Panc1 (cell line): ENCODE measurements around the gene ADISSP. TPM values are rescaled to one million over a fixed set of nuclear protein-coding genes. Genes with fewer than 3 reads are reported as not detected.
A peak's percentile ranks its signal among the peaks of the same experiment; 100 is the strongest.

ENCODE experiments used
- ATAC-seq: fragments of 200-7000 bp; cut with Tn5 transposase; 2 replicates; pipeline ENCODE4 v1.9.1; 2020; ENCODE audit warnings: mild to moderate bottlenecking, moderate library complexity
- BruUV-seq: library from RNA; stranded (reverse); fragments of 400-500 nt; replicated peaks from 2 replicates; lab custom pipeline; 2021; lab: Mats Ljungman, UMichigan
- CTCF ChIA-PET: fragments of 300-600 bp; sonication (Branson Sonifier 250); formaldehyde crosslinking; loops from one replicate; lab custom pipeline; 2022; ENCODE audit warnings: antibody characterized with exemption; lab: Charles Lee
- POLR2A ChIA-PET: fragments of 300-600 bp; sonication (Branson Sonifier 250); formaldehyde crosslinking; loops from one replicate; lab custom pipeline; 2022; ENCODE audit warnings: antibody characterized with exemption; lab: Charles Lee
- DNase-seq: peaks from one replicate; pipeline ENCODE4 v3.0.0-alpha.2; 2010; ENCODE audit warnings: low read depth, low spot score
- H3K27ac ChIP-seq: 2 replicates; pipeline ENCODE4 v1.5.1; 2011; ENCODE audit warnings: mild to moderate bottlenecking, low read length, inconsistent platforms
- H3K27me3 ChIP-seq: fragments of 200-500 bp; sonication (Bioruptor generic); 2 replicates; pipeline ENCODE4 v1.6.0; 2014; ENCODE audit warnings: low read length, inconsistent platforms; ENCODE audit not compliant: control insufficient read depth, insufficient read depth
- H3K36me3 ChIP-seq: fragments of 200-500 bp; sonication (Bioruptor generic); 2 replicates; pipeline ENCODE4 v1.5.1; 2014; ENCODE audit warnings: inconsistent platforms, mild to moderate bottlenecking, low read length, moderate library complexity; ENCODE audit not compliant: control insufficient read depth, insufficient read depth
- H3K4me1 ChIP-seq: 2 replicates; pipeline ENCODE4 v1.5.1; 2011; ENCODE audit warnings: inconsistent platforms, mild to moderate bottlenecking, low read length, moderate library complexity; ENCODE audit not compliant: control insufficient read depth, insufficient read depth
- H3K4me3 ChIP-seq, 2 experiments: 2 replicates each; pipeline ENCODE4 v1.5.1; 2011 to 2012; ENCODE audit warnings: low read depth in 2 of 2, low read length in 2 of 2, mild to moderate bottlenecking in 2 of 2, inconsistent platforms in 1 of 2, moderate library complexity in 1 of 2
- H3K9me3 ChIP-seq: fragments of 200-500 bp; sonication (Bioruptor generic); 2 replicates; pipeline ENCODE4 v1.5.1; 2014; ENCODE audit warnings: low read depth, mild to moderate bottlenecking, inconsistent platforms, low read length, moderate library complexity; ENCODE audit not compliant: control insufficient read depth, insufficient read depth
- POLR2AphosphoS5 ChIP-seq: IDR thresholded peaks from 2 replicates; pipeline ENCODE4 v1.6.1; 2012; ENCODE audit warnings: mild to moderate bottlenecking, low read depth, low read length, moderate library complexity
- SIN3A ChIP-seq: IDR thresholded peaks from 2 replicates; pipeline ENCODE4 v1.6.1; 2012; ENCODE audit warnings: low read depth, mild to moderate bottlenecking, low read length, moderate library complexity, borderline replicate concordance; ENCODE audit not compliant: insufficient read depth
- TCF7L2 ChIP-seq: IDR thresholded peaks from 2 replicates; pipeline ENCODE4 v1.6.1; 2011; ENCODE audit warnings: mild to moderate bottlenecking, low read depth, low read length, inconsistent platforms
- in situ Hi-C: cut with HindIII; loops from 2 replicates; pipeline ENCODE4 v1.10.0; 2016; ENCODE audit warnings: low sequenced_read_pairs, low pct_unique_long_range_greater_than_20kb
- intact Hi-C: fragments of 100-400 bp; cut with micrococcal nuclease; formaldehyde crosslinking; loops from one replicate; pipeline ENCODE4 v1.10.0; 2022; ENCODE audit not compliant: unreplicated experiment
- total RNA-seq: library from RNA; stranded (reverse); gene quantifications from one replicate; pipeline ENCODE4 v1.2.1, GENCODE V29; 2021; ENCODE audit not compliant: unreplicated experiment
- TF ChIP-seq, protein P1 (sequence below): fragments of 450-650 bp; IDR thresholded peaks from 2 replicates; pipeline ENCODE4 v1.5.1; 2017; ENCODE audit warnings: mild to moderate bottlenecking
- TF ChIP-seq, protein P2 (sequence below), 2 experiments: IDR thresholded peaks; 2 replicates each; pipeline ENCODE4 v1.6.1; 2011 to 2012; ENCODE audit warnings: low read depth in 2 of 2, control low read depth in 1 of 2, low read length in 1 of 2, mild to moderate bottlenecking in 1 of 2, moderate library complexity in 1 of 2; ENCODE audit not compliant: insufficient read depth in 1 of 2

The ADISSP gene
- total RNA-seq, 1 experiment from 2014 or later, result 100 TPM

DNA sequence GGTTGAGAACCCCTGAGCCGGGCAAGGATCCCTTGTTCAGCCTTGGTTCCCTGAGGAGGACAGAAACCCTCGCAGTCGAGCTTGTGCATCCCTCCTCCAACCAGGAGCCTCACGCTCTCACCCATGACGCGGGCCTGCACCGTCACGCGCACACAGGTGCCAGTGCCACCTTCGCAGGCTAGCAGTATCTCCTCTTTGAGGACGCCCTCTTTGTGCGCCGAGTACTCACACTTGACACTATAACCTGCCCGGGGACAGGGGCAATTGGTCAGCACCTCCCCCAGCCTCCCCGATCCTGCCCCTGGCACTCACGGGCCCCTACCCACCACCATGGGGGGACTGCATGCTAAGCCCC is 13.3 kb downstream of the ADISSP start:
- ATAC-seq, result no peak
- no TSS peak for BruUV-seq
- no peaks in the 10 kb centered on the region for H3K36me3 ChIP-seq
- no peak for DNase-seq
- TF ChIP-seq SIN3A, result no peak
- TF ChIP-seq, protein P1, sequence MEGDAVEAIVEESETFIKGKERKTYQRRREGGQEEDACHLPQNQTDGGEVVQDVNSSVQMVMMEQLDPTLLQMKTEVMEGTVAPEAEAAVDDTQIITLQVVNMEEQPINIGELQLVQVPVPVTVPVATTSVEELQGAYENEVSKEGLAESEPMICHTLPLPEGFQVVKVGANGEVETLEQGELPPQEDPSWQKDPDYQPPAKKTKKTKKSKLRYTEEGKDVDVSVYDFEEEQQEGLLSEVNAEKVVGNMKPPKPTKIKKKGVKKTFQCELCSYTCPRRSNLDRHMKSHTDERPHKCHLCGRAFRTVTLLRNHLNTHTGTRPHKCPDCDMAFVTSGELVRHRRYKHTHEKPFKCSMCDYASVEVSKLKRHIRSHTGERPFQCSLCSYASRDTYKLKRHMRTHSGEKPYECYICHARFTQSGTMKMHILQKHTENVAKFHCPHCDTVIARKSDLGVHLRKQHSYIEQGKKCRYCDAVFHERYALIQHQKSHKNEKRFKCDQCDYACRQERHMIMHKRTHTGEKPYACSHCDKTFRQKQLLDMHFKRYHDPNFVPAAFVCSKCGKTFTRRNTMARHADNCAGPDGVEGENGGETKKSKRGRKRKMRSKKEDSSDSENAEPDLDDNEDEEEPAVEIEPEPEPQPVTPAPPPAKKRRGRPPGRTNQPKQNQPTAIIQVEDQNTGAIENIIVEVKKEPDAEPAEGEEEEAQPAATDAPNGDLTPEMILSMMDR, result no peak
- no peak for TF ChIP-seq TCF7L2
- TF ChIP-seq, protein P2, sequence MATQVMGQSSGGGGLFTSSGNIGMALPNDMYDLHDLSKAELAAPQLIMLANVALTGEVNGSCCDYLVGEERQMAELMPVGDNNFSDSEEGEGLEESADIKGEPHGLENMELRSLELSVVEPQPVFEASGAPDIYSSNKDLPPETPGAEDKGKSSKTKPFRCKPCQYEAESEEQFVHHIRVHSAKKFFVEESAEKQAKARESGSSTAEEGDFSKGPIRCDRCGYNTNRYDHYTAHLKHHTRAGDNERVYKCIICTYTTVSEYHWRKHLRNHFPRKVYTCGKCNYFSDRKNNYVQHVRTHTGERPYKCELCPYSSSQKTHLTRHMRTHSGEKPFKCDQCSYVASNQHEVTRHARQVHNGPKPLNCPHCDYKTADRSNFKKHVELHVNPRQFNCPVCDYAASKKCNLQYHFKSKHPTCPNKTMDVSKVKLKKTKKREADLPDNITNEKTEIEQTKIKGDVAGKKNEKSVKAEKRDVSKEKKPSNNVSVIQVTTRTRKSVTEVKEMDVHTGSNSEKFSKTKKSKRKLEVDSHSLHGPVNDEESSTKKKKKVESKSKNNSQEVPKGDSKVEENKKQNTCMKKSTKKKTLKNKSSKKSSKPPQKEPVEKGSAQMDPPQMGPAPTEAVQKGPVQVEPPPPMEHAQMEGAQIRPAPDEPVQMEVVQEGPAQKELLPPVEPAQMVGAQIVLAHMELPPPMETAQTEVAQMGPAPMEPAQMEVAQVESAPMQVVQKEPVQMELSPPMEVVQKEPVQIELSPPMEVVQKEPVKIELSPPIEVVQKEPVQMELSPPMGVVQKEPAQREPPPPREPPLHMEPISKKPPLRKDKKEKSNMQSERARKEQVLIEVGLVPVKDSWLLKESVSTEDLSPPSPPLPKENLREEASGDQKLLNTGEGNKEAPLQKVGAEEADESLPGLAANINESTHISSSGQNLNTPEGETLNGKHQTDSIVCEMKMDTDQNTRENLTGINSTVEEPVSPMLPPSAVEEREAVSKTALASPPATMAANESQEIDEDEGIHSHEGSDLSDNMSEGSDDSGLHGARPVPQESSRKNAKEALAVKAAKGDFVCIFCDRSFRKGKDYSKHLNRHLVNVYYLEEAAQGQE (IDR thresholded peaks at IDR 0.05; ENCODE audit: insufficient read depth in 1 of 2, low read depth in 2 of 2, low read length in 1 of 2), result no peak
- TF ChIP-seq POLR2AphosphoS5, result no peak
- H3K4me1 ChIP-seq, result no peaks in the 10 kb centered on the region; the same call in 1 of the 2 replicates
- peaks cover 6% of the 10 kb centered on the region for H3K27me3 ChIP-seq
- ChIA-PET POLR2A (no interaction called here), CTCF (interaction anchor here (1.5 kb wide), 1 partner anchor 14 kb away, joined by 5 read pairs; the partner anchor contains the start of gene ADISSP)
- intact Hi-C loops, result no loop called here
- no peak overlapping the region for H3K27ac ChIP-seq
- H3K4me3 ChIP-seq, result no peak overlapping the region
- in situ Hi-C loops, result no loop called here
- H3K9me3 ChIP-seq, result no peaks in the 10 kb centered on the region

DNA sequence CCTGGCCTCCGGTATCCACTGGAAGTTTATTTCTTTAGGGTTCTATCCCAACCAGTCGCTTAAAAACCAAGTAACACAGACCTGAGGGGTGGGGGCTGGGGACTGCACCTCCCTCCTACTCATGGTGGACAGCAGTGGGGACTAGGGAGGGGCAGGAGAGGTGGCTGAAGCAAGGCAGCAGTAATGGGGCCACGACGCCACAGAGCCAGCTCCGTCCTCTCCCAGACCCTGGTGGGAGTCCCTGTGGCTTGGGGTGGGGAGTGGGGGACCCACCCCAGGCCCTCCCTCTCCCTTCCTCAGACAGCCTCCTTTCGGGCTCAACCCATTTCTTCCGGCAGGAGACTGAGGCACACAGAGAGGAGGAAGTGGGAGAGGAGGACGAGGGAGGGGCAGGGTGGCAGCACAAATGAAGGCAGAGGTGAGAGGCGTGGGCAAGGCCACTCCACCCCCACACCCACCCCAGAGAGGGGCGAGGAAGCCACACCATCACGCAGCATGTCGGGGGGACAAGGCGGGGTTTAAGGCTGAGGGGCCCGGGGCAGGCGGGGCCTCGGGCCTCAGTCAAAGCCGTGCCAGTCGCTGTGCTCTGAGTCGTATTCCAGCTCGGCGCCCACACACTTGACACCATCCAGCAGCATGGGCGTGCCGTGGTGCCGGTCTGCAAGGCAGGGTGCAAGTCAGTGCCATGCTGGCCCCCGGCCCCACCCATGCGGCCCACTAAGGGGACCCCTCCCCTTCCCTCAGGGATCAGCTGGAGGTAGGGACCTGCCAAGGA is 13.9 kb downstream of the ADISSP start:
- peaks cover 6% of the 10 kb centered on the region for H3K27me3 ChIP-seq
- intact Hi-C loops, result loop anchor here (1.0 kb wide), 1 partner anchor 28 kb away; the partner anchor contains the start of gene SPEF1
- ATAC-seq (no peak), DNase-seq (no peak)
- no peaks in the 10 kb centered on the region; the same call in 1 of the 2 replicates for H3K4me1 ChIP-seq
- H3K36me3 ChIP-seq, result no peaks in the 10 kb centered on the region
- no peak overlapping the region for H3K4me3 ChIP-seq
- H3K27ac ChIP-seq, result no peak overlapping the region
- TSS peak; percentile 95 for BruUV-seq
- TF ChIP-seq SIN3A (no peak), TCF7L2 (no peak), POLR2AphosphoS5 (no peak)
- TF ChIP-seq, protein P2 (IDR thresholded peaks at IDR 0.05; ENCODE audit: insufficient read depth in 1 of 2, low read depth in 2 of 2, low read length in 1 of 2), result no peak
- TF ChIP-seq, protein P1, result no peak
- ChIA-PET CTCF (interaction anchor here (0.5 to 1.7 kb wide), 4 partner anchors 15 to 65 kb away, joined by 5 to 11 read pairs (median 8); partner anchors contain the start of genes ADISSP and SPEF1), POLR2A (no interaction called here)
- in situ Hi-C loops, result no loop called here
- no peaks in the 10 kb centered on the region for H3K9me3 ChIP-seq
